Activated CD4-positive, alpha-beta T cell treated with anti-CD3 and anti-CD28 coated beads, Interleukin-2, amount 50 U/mL, for 16 hours (primary cell): Measurements from ENCODE around the gene NPBWR2.
"Not testable (repeated sequence)": the region's sequence is repeated elsewhere in the genome, so short reads cannot be mapped to it uniquely, and the experiment has no call there.

Source experiments
- DNase-seq: peaks from one replicate; pipeline ENCODE4 v3.0.0-alpha.2; 2020

NPBWR2 gene

GRCh38 chr20:64143018-64143801 is 35.8 kb upstream of the NPBWR2 start:
- no peak for DNase-seq

GRCh38 chr20:64142590-64142989 is 35.2 kb upstream of the NPBWR2 start:
- no peak for DNase-seq

GRCh38 chr20:64140956-64141355 is 33.6 kb upstream of the NPBWR2 start:
- DNase-seq = no peak

DNA sequence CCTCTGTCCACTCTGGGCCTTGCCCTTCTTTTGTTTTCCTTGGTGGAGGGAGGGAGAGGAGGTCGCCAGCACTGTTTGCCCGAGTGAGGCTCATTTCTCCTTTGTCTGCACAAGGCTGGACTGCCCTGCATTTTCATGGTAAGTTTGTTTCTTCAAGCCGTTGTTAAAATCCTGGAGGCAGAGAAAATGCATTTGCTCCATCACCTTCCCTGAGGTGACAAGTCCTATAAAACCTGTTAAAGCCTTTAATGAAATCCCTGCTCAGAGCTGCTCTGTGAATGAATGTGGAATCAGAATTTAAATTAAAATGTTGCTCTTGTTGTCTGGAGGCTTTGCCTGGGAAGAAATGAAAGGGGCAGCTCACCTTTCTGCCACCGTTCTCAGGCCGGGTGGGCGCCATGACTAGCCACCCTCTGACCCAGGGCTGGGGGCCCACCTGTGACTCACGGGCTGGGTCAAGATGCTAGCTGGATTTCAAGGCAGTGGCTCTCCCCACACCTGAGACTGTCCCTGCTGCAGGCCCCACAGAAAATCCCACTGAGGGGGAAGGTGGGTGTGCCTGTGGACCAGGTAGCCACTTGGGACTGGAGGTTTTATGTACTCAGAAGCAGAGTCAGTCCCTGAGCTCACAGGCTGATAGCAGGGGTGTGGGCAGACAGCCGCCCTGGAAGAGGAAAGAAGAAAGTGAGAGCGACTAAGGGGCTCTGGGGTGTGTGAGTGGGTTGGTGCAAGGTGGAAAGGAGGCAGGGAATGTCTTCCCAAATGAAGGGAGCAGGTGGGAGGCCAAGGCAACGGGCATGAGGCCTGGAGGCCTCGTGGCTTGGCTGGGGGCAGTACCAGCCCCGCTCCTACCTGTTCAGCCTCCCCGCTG is 32.9 kb upstream of the NPBWR2 start:
- DNase-seq = no peak

DNA sequence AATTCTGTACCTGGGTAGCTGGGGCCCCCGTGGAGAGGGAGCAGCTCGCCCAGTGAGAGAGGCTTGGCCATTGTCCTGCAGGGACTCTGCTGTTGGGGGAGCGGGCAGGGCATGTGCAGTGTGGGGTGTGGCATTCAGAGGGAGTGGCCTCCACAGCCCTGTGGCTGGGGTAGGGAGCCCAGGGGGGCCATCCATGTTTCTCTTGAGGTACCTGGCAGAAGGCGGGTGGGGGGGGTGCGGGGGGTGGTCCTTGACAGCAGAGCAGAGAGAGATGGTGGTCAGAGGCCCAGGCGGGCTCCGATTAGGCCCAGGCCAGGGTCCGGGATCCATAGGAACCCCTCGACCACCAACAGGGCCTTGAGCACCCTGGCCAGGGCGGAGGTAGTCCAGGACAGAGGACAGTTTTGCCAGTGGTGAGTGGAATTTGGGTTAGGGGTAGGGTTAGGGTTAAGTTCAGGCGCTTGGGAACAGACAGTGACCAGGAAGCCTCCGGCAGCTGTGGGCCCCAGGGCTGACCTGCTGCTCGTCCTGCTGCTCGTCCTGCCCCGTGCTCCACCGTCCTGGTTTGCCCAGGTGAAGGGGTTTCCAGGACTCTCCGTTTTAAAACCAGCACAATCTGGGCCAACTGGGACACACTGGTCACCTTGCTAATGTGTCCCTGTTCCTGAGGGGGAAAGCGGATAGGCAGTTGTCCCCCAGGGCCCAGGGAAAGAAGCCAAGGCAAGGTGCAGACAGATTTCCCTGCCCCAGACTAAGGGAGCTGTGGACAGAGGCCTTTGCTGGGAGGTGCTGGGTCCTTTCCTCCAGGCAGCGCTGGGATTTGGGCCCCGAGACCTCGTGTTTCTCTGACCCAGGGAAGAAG is 32.1 kb upstream of the NPBWR2 start:
- DNase-seq = no peak

- DNase-seq = no peak
Measured at GRCh38 chr20:64138276-64138815, 31.0 kb upstream of the NPBWR2 start.

GRCh38 chr20:64137598-64138031 is 30.2 kb upstream of the NPBWR2 start:
- DNase-seq = no peak

DNA sequence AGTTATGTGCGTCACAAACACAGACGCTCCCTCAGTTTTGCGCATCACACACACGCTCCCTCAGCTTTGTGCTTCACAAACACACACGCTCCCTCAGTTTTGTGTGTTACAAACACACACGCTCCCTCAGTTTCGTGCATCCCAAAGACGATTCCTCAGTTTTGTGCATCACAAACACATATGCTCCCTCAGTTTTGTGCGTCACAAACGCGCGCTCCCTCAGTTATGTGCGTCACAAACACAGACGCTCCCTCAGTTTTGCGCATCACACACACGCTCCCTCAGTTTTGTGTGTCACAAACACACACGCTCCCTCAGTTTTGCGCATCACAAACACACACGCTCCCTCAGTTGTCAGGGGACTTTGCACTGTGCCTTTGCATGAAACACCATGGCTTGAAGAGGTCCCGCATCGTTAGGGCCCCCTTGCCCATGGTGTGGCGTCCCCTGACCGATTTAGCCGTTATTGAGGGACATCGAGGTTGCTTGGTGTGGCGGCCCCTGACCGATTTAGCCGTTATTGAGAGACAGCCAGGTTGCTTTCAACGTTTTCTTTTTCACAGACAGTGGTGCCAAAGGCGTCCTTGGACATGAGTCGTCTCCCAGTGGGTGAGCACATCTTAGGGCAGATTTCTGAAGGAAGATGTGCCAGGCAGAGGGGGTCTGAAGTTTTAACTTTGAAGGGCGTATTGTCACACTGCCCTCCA is 28.8 kb upstream of the NPBWR2 start:
- no peak for DNase-seq

DNA sequence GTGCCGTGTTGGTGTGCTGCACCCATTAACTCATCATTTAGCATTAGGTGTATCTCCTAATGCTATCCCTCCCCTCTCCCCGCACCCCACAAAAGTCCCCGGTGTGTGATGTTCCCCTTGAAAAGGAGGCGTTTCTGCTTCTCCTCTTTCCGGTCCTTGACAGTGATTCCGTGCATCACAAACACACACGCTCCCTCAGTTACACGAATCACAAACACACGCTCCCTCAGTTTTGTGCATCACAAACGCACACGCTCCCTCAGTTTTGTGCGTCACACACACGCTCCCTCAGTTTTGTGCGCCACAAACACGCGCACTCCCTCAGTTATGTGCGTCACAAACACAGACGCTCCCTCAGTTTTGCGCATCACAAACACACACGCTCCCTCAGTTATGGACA is 27.4 kb upstream of the NPBWR2 start:
- DNase-seq = not testable (repeated sequence)

GRCh38 chr20:64133951-64134407 is 26.6 kb upstream of the NPBWR2 start:
- DNase-seq = no peak

GRCh38 chr20:64131406-64131805 is 24.0 kb upstream of the NPBWR2 start:
- no peak for DNase-seq

DNA sequence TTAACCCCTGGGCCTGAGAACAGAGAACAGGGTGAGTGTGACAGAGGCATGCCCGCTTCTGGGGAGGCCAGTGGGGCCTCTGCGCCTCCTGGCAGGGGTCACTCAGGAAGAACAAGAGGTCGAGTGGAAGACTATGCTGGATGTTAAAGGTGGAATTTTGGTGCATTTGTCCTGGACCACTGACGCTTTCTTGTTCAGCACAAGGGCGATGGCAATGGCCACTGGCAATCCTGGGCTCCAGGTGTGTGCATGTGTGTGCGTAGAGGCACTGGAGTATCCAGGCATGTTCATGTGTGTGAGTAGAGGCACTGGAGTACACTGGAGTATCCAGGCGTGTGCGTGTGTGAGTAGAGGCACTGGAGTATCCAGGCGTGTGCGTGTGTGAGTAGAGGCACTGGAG is 23.5 kb upstream of the NPBWR2 start:
- no peak for DNase-seq

GRCh38 chr20:64130271-64130670 is 22.9 kb upstream of the NPBWR2 start:
- no peak for DNase-seq

DNA sequence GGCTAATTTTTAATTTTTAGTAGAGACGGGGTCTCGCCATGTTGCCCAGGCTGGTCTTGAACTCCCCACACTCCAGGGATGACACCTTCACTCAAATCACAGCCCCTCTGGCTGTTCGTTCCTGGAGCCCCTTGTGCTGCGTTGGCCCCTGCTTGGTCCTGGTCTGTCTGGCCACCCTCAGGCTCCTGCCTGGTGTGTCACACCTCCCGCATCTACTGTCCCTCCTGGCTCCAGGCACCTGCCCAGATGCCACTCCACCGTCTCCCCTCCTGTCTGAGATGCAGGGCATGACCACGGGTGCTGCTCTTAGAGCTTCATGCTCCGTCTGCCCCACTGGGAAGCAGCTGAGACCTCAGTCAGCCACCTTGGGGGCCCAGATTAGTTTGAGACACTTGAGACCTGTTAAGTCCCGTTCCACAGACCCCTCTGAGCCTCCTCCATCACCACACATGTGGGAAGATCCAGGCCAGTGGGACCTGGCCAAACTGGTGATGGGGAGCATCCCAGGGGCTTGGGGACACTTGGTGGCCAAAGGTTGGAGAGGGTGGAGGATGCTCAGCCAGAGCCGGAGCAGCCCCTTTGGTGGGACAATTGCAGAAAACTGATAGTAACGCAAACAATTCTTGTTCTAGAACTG is 21.9 kb upstream of the NPBWR2 start:
- DNase-seq = no peak

DNA sequence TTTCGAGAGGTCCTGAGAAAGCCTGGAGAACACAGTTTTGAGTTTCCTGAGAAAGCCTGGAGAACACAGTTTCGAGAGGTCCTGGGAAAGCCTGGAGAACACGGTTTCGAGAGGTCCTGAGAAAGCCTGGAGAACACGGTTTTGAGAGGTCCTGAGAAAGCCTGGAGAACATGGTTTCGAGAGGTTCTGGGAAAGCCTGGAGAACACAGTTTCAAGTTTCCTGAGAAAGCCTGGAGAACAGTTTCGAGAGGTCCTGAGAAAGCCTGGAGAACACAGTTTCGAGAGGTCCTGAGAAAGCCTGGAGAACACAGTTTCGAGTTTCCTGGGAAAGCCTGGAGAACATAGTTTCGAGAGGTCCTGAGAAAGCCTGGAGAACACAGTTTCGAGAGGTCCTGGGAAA is 16.2 kb upstream of the NPBWR2 start:
- DNase-seq = not testable (repeated sequence)

GRCh38 chr20:64122927-64123326 is 15.6 kb upstream of the NPBWR2 start:
- DNase-seq = not testable (repeated sequence)

DNA sequence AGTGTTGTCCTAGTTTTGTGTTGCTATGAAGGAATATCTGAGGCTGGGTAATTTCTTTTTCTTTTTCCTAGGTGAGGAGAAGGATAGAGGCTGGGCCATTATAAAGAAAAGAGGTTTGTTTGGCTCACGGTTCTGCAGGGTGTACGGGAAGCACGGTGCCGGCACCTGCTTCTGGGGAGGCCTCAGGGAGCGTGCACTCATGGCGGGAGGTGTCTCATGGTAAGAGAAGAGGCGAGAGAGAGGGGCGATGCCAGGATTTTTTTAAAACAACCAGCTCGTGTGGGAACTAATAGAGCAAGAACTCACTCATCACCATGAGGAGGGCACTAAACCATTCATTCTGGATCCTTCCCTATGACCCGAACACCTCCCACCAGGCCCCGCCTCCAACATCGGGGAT is 14.2 kb upstream of the NPBWR2 start:
- no peak for DNase-seq

DNA sequence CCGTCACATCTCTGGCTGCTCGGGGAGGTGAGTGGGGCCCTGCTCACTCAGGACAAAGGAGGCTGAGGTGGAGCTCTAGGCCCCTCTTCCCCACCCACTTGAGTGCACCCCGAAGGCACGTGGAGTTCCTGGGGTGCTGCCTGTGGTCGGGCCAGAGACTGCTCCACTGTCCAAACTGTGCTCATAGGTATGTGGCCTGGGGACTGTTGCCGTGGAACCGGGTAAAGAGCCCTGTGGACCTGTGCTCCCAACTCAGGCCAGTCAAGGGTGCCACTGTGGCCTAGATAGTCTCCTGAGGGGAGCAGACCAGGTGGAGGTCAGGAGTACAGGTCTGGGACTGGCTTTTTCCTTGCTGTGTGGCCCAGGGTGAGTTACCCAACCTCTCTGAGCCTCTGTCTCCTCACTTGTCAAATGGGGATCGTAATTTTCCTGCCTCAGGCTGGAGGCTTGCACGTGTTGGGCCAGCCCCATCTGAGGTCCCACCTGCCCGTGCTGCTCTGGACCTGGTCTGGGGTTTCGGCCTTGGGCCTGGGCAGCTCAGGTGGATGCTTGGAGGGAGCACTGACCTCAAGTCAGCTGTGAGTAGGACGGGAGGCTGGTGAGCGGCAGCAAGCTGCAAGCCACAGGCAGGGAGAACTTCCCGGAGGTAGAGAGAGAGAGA is 12.4 kb upstream of the NPBWR2 start:
- DNase-seq = no peak

DNA sequence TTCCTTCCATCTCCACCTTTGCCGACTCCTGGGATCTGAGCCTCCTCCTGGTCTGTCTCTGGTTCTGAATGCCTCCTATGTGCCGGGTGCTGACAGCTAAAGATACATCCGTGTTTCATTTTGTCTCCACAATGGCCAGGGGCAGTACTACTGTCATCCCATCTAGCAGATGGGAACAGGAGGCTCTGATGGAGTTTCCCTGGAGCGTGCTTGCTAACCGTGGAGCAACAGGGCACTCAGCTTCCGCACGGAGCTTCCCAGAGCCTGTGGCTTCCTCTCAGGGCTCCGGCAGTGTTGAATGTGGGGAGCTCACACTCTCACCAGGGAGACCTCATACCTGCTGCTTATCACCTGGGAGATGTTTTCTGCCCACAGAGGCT is 11.9 kb upstream of the NPBWR2 start:
- DNase-seq = no peak

- not testable (repeated sequence) for DNase-seq
Measured at GRCh38 chr20:64117432-64117777, 10.0 kb upstream of the NPBWR2 start.
